ENCODE data around the gene NR2F1-AS1. TPM values are rescaled to one million over a fixed set of nuclear protein-coding genes. Genes with fewer than 3 reads are reported as not detected.
"Not testable (repeated sequence)": the region's sequence is repeated elsewhere in the genome, so short reads cannot be mapped to it uniquely, and the experiment has no call there.

The NR2F1-AS1 gene
- total RNA-seq, 1 donor from 2014 or later: not detected

DNA sequence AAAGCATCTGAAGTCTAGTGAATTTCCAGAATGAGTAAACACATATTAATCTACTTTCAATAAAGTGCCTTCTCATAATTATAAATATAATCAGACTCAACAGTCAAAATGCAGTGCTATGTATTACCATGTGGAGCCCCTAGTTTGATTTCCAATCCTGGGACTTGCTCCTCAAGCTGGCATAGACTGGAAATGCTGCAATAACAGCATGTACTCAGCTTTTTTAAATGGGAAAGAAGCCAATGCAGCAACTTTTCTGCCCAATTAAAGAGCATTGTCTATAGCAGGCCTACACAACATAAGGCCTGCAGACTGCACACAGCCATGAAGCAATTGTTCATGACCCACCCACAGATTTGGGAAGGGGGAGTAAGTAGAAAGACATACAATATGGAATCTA is 103.2 kb downstream of the NR2F1-AS1 start:
- POLR2A ChIA-PET: no interaction called here

DNA sequence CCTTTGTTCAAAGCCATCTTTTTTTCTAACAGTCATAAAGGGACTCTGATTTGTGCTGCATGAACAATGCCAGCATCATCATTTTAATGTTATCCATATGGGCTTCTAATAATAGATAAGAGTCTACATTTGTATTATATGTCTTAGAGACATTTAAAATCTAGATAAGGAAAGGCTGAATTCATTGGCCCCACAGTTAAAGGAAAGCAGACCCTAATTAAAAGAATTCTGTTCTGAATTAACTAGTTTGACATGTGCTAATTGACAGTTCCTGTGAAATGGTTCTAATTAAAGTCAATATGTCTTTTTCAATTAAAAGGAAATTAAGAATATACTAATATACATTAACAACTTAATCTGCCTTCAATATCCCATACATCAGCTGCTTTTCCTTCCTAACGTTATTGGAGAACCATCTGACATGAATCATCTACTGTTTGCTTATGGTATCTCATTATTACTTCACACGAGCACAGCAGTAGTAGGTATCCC is 104.7 kb downstream of the NR2F1-AS1 start:
- Mint-ChIP-seq H3K4me3 (no peak overlapping the region), H3K9me3 (peaks cover 5% of the 10 kb centered on the region), H3K27me3 (no peaks in the 10 kb centered on the region), H3K36me3 (ENCODE audit: low read depth) (no peaks in the 10 kb centered on the region), H3K27ac (no peak overlapping the region), H3K4me1 (no peaks in the 10 kb centered on the region)
- no peak for DNase-seq
- no peak for ATAC-seq (ENCODE audit: low read depth)
- TF ChIP-seq, protein P1, sequence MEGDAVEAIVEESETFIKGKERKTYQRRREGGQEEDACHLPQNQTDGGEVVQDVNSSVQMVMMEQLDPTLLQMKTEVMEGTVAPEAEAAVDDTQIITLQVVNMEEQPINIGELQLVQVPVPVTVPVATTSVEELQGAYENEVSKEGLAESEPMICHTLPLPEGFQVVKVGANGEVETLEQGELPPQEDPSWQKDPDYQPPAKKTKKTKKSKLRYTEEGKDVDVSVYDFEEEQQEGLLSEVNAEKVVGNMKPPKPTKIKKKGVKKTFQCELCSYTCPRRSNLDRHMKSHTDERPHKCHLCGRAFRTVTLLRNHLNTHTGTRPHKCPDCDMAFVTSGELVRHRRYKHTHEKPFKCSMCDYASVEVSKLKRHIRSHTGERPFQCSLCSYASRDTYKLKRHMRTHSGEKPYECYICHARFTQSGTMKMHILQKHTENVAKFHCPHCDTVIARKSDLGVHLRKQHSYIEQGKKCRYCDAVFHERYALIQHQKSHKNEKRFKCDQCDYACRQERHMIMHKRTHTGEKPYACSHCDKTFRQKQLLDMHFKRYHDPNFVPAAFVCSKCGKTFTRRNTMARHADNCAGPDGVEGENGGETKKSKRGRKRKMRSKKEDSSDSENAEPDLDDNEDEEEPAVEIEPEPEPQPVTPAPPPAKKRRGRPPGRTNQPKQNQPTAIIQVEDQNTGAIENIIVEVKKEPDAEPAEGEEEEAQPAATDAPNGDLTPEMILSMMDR (IDR thresholded peaks at IDR 0.05): no peak
- POLR2A ChIA-PET: no interaction called here
- CTCF ChIA-PET: no interaction called here
- intact Hi-C loops (cut with micrococcal nuclease): no loop called here

More for the DNA sequence above, 103.2 kb downstream of the NR2F1-AS1 start:
- no peaks in the 10 kb centered on the region for H3K4me1 Mint-ChIP-seq
- no peaks in the 10 kb centered on the region for H3K36me3 Mint-ChIP-seq (ENCODE audit: low read depth)
- ATAC-seq (ENCODE audit: low read depth) (no peak), DNase-seq (no peak)
- TF ChIP-seq, protein P1 (IDR thresholded peaks at IDR 0.05): no peak
- intact Hi-C loops (cut with micrococcal nuclease): no loop called here
- H3K27ac Mint-ChIP-seq: no peak overlapping the region
- H3K9me3 Mint-ChIP-seq: peaks cover 5% of the 10 kb centered on the region
- H3K4me3 Mint-ChIP-seq: no peak overlapping the region
- CTCF ChIA-PET: no interaction called here
- no peaks in the 10 kb centered on the region for H3K27me3 Mint-ChIP-seq

DNA sequence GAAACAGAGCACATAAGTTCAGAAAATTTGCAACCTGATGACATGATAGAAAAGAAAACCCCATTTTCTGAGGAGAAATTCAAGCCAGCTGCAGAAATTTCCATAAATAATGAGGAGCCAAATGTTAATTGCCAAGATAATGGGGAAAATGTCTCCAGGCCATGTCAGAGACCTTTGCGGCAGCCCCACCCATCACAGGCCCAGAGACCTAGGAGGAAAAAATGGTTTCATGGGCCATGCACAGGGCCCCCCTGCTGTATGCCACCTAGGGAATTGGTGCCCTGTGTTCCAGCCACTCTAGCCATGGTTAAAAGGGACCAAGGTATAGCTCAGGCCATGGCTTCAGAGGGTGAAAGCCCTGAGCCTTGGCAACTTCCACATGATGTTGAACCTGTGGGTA is 118.1 kb downstream of the NR2F1-AS1 start:
- Mint-ChIP-seq H3K36me3 (ENCODE audit: low read depth) (no peaks in the 10 kb centered on the region), H3K4me1 (no peaks in the 10 kb centered on the region), H3K27ac (no peak overlapping the region), H3K9me3 (peaks cover 23% of the 10 kb centered on the region), H3K4me3 (no peak overlapping the region), H3K27me3 (no peaks in the 10 kb centered on the region)
- ChIA-PET POLR2A (no interaction called here), CTCF (no interaction called here)
- intact Hi-C loops (cut with micrococcal nuclease): no loop called here
- TF ChIP-seq, protein P1 (IDR thresholded peaks at IDR 0.05): no peak
- DNase-seq (no peak), ATAC-seq (ENCODE audit: low read depth) (no peak)

DNA sequence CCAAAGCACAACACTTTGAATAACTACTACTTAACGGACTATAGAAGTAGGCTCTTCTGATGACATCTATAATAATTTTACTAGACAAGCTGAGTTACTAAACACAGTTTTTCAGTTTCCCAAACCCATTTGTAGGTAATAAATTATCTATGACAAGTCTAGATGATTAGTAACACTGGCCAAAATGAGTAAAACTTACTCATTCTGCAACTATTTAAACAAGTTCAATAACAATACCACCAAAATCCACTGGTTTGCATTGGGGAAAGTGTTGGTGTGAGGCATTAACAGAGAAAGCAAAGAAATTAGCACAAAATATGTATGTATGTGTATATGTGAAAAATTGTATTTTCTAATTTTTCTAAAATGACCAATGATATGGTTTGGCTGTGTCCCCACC is 119.3 kb downstream of the NR2F1-AS1 start:
- no peak overlapping the region for H3K27ac Mint-ChIP-seq
- peaks cover 18% of the 10 kb centered on the region for H3K9me3 Mint-ChIP-seq
- ChIA-PET POLR2A (no interaction called here), CTCF (no interaction called here)
- intact Hi-C loops (cut with micrococcal nuclease): no loop called here
- no peaks in the 10 kb centered on the region for H3K36me3 Mint-ChIP-seq (ENCODE audit: low read depth)
- TF ChIP-seq, protein P1 (IDR thresholded peaks at IDR 0.05): no peak
- no peak overlapping the region for H3K4me3 Mint-ChIP-seq
- no peak for DNase-seq
- H3K27me3 Mint-ChIP-seq: no peaks in the 10 kb centered on the region
- ATAC-seq (ENCODE audit: low read depth): no peak
- no peaks in the 10 kb centered on the region for H3K4me1 Mint-ChIP-seq

DNA sequence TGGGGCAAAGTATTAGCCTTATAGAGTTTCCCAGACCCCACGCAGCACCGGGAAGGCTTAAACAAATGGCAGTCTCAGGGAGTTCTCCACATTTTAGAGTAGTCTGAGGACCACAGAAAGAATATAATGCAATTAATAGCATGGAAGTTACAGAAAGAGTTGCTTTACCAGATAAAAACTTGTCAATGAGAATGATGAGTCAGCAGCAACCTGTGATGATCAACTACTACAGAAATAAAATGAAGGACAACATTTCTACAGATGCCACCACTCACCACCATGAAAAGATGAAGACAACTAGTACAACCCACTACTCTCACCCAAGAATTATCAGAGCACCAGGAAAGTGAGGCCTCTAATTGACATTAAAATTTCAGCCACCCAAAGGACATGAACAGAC is 120.7 kb downstream of the NR2F1-AS1 start:
- ATAC-seq (ENCODE audit: low read depth): no peak
- Mint-ChIP-seq H3K4me3 (no peak overlapping the region), H3K36me3 (ENCODE audit: low read depth) (no peaks in the 10 kb centered on the region), H3K27ac (no peak overlapping the region), H3K27me3 (no peaks in the 10 kb centered on the region), H3K9me3 (peaks cover 18% of the 10 kb centered on the region), H3K4me1 (no peaks in the 10 kb centered on the region)
- TF ChIP-seq, protein P1 (IDR thresholded peaks at IDR 0.05): no peak
- intact Hi-C loops (cut with micrococcal nuclease): no loop called here
- ChIA-PET POLR2A (no interaction called here), CTCF (no interaction called here)
- DNase-seq: no peak

DNA sequence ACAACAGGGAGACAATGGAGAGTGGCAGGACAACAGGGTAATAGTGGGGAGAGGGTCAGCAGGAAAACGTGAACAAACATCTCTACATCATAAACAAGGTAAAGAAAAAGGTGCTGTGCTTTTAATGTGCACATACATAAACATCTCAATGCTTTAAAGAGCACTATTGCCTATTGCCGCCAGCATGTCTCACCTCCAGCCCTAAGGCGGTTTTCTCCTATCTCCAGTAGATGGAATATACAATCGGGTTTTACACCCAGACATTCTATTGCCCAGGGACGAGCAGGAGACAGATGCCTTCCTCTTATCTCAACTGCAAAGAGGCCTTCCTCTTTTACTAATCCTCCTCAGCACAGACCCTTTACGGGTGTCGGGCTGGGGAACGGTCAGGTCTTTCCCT is 124.2 kb downstream of the NR2F1-AS1 start:
- H3K4me1 Mint-ChIP-seq; DNase-seq; H3K9me3 Mint-ChIP-seq; H3K36me3 Mint-ChIP-seq (ENCODE audit: low read depth); intact Hi-C loops (cut with micrococcal nuclease); H3K27me3 Mint-ChIP-seq; CTCF ChIA-PET; POLR2A ChIA-PET; ATAC-seq (ENCODE audit: low read depth); H3K4me3 Mint-ChIP-seq; H3K27ac Mint-ChIP-seq: not testable (repeated sequence)

Measured in activated B cell treated with CpG ODN at 0.5 μM for 24 hours (primary cell).